ENCODE measurements around the gene PELI1.
"Not testable (repeated sequence)": the region's sequence is repeated elsewhere in the genome, so short reads cannot be mapped to it uniquely, and the experiment has no call there.

Gene PELI1

GRCh38 chr2:64080179-64080578, 64.0 kb downstream of the PELI1 start:
- FAIRE-seq, result no peak

- FAIRE-seq, result not testable (repeated sequence)
These were observed 64.5 kb downstream of the PELI1 start for GRCh38 chr2:64079688-64080087.

GRCh38 chr2:64076828-64077227, 67.4 kb downstream of the PELI1 start:
- not testable (repeated sequence) for FAIRE-seq

GRCh38 chr2:64074616-64075015, 69.6 kb downstream of the PELI1 start:
- not testable (repeated sequence) for FAIRE-seq

GRCh38 chr2:64067326-64067725, 76.9 kb downstream of the PELI1 start:
- no peak for FAIRE-seq

- FAIRE-seq, result no peak
These were observed 78.7 kb downstream of the PELI1 start for GRCh38 chr2:64065516-64065915.

- no peak for FAIRE-seq
These were observed 80.3 kb downstream of the PELI1 start for GRCh38 chr2:64063924-64064331.

- FAIRE-seq, result no peak
These were observed 80.8 kb downstream of the PELI1 start for GRCh38 chr2:64063454-64063853.

- no peak for FAIRE-seq
These were observed 81.4 kb downstream of the PELI1 start for GRCh38 chr2:64062840-64063239.

GRCh38 chr2:64059270-64059669, 85.0 kb downstream of the PELI1 start:
- FAIRE-seq, result no peak

GRCh38 chr2:64056021-64056420, 88.2 kb downstream of the PELI1 start:
- no peak for FAIRE-seq

- FAIRE-seq, result no peak
These were observed 89.9 kb downstream of the PELI1 start for GRCh38 chr2:64054161-64054915.

GRCh38 chr2:64052463-64053241, 91.6 kb downstream of the PELI1 start:
- FAIRE-seq, result no peak

- no peak for FAIRE-seq
These were observed 94.5 kb downstream of the PELI1 start for GRCh38 chr2:64049633-64050220.

- no peak for FAIRE-seq
These were observed 98.3 kb downstream of the PELI1 start for GRCh38 chr2:64045938-64046337.
